MM.1S (cell line): ENCODE data around the gene MKNK1.

ENCODE experiments used
- CTCF ChIP-seq: fragments of 300-600 bp; sonication (generic); IDR thresholded peaks from 2 replicates; pipeline ENCODE4 v1.5.1; 2016; ENCODE audit warnings: antibody characterized with exemption, low read length, mixed read lengths
- EZH2 ChIP-seq: fragments of 300-600 bp; sonication (generic); optimal IDR thresholded peaks from 2 replicates; pipeline ENCODE3; 2017; ENCODE audit warnings: low read depth, mild to moderate bottlenecking, antibody characterized with exemption, low read length, mixed read lengths
- EZH2phosphoT487 ChIP-seq: fragments of 300-600 bp; sonication (generic); IDR thresholded peaks from 2 replicates; pipeline ENCODE4 v1.6.1; 2018; ENCODE audit warnings: antibody characterized with exemption, low read length

GRCh38 chr1:46581681-46582455 lies 22.2 kb downstream of the MKNK1 start:
- TF ChIP-seq CTCF (no peak), EZH2 (no peak), EZH2phosphoT487 (no peak)
